ENCODE measurements around the gene C12orf50.

DNA sequence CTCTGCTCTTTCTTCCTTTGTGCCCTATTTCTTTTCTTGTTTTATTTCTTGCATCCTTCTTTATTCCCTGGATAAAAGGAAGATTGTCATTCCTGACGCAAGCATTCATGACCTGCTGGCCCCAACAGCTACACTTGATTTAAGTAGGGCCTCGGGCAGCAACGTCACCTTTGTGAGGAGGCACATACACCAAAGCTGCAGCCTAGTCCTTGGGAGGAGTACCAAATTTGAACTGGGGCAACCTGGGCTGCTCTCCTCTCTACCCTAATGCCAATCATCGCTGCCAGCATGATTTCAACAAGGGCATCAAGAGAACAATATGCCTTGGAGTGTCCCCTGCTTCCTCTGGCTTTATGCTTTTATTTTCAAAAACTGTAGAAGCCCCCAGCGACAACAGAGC, 76.4 kb downstream of the C12orf50 start:
- TF ChIP-seq, protein P1, sequence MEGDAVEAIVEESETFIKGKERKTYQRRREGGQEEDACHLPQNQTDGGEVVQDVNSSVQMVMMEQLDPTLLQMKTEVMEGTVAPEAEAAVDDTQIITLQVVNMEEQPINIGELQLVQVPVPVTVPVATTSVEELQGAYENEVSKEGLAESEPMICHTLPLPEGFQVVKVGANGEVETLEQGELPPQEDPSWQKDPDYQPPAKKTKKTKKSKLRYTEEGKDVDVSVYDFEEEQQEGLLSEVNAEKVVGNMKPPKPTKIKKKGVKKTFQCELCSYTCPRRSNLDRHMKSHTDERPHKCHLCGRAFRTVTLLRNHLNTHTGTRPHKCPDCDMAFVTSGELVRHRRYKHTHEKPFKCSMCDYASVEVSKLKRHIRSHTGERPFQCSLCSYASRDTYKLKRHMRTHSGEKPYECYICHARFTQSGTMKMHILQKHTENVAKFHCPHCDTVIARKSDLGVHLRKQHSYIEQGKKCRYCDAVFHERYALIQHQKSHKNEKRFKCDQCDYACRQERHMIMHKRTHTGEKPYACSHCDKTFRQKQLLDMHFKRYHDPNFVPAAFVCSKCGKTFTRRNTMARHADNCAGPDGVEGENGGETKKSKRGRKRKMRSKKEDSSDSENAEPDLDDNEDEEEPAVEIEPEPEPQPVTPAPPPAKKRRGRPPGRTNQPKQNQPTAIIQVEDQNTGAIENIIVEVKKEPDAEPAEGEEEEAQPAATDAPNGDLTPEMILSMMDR (conservative IDR thresholded peaks at IDR 0.05): no peak
- no peak for TF ChIP-seq ZFX (IDR thresholded peaks at IDR 0.05)
